SK-N-MC (cell line): ENCODE measurements around the gene EN2.

Experiments
- EZH2 ChIP-seq: fragments of 200-600 bp; sonication (generic); IDR thresholded peaks from one replicate; pipeline ENCODE4 v1.6.1; 2017; ENCODE audit warnings: antibody characterized with exemption
- FOXP2 ChIP-seq: optimal IDR thresholded peaks from 2 replicates; pipeline ENCODE3; 2011; ENCODE audit warnings: mild to moderate bottlenecking, moderate library complexity; ENCODE audit not compliant: insufficient read depth; ENCODE audit errors: extremely low read length, control extremely low read depth
- POLR2AphosphoS5 ChIP-seq: IDR thresholded peaks from 2 replicates; pipeline ENCODE4 v1.6.1; 2012; ENCODE audit warnings: mild to moderate bottlenecking, low read depth, low read length, borderline replicate concordance

DNA sequence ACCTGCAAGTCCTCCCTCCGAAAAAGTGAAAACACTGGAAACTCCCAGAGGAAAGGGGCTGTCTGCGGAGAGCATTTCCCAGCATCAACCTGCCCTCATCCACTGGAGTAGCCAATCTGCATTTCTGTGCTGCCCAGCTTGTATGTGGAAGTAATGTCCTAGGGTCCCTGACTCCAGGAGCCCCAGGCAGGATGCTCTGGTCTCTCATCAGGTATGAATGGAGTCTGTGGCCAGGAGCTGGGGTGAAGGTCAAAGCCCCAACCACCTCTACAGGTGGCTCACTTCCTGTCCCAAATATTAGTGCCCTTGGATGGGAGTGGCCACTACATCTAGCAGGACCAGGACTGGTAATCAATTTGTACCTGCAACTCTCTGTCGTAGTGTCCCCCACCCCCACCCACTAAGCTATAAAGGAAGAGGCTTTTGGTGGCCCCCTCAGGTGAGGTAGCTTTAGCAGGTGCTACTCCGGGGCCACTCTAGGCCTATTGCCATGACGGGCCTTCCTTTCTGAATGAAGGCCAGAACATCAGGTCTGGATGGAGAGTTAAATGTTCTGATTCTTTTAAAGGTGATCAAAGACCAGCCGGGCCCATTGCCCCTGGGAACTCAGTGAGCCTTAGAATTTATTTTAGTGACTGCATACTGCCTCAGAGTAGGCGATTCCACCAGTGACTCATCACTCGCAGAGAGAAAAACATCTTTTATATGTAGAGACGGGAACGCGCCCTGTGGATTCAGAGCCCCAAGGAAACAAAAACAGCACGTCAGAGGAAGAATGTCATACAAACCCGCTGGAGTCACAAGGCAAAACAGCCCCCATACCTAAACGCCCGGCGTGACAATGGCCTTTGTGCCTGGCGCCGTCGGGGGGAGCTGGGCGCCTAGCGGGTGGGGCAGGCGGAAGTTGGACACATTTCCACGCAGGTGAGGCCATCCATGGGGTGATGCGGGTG lies 13.0 kb downstream of the EN2 start:
- TF ChIP-seq EZH2 (no peak), FOXP2 (no peak), POLR2AphosphoS5 (no peak)
